Activated T-cell treated with anti-CD3 and anti-CD28 coated beads for 48 hours (primary cell): ENCODE measurements around the gene GPD1L.

ENCODE experiments used
- DNase-seq: peaks from one replicate; pipeline ENCODE4 v3.0.0-alpha.2; 2020; ENCODE audit warnings: low read depth

Gene GPD1L

GRCh38 chr3:32136703-32137102, 30.3 kb downstream of the GPD1L start:
- DNase-seq = no peak

- no peak for DNase-seq
Measured at GRCh38 chr3:32137870-32138269, 31.4 kb downstream of the GPD1L start.

- no peak for DNase-seq
Measured at GRCh38 chr3:32138545-32139104, 32.2 kb downstream of the GPD1L start.

GRCh38 chr3:32140943-32141342, 34.5 kb downstream of the GPD1L start:
- no peak for DNase-seq

DNA sequence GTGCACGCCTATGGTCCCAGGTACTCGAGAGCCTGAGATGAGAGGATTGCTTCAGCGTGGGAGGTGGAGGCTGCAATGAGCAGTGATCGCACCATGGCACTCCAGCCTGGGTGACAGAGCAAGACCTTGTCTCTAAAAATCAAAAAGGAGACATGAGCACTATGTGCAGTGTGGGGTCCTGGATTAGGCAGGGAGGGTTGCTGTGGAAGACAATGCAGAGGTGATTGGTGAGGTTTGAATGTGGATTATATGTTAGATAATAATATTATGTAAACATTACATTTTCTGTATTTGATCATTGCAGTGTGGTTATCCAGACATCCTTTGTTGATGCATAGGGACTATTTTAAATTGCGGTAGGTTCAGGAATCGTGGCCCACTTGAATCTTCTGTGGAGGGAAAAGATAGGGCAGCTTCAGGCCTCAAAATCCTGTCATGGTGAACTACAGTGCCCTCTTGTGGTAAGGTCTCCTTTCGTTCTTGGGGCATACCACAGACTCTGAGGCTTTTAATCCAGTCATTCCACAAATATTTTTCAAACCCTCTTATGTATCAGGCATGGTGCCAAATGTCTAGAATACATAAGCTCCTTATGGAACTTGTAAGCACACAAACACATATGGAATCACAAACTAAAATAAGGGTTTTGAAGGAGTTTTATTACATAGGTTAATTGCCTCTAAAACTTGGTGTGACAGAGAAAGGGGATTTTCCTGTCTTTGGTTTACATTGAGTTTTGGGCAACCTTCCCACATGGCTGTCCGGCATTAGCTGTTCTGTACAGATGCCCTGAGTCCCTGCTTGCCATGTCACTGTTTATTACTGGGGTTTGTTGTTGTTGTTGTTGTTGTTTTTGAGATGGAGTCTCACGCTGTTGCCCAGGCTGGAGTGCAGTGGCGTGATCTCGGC, 37.7 kb downstream of the GPD1L start:
- peak; percentile 7 for DNase-seq

GRCh38 chr3:32146746-32147211, 40.4 kb downstream of the GPD1L start:
- DNase-seq = no peak

DNA sequence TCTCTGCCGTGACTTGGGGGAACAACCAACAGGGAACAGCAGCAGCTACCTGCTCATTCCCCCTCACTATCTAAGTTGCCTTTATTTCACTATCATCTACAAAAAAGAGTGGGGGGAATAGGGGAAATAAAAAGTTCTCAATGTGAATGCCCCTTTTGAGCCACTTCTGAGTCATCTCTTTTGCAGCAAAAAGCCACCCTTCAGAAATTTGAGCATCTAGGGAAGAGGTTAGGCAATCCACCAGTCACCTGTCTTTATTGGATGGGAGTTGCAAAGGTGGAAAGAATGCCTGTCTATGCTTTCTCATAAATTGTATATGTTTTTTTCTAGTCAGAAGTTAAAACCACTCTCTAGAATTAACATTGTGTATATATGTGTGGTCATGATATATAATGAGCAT, 41.1 kb downstream of the GPD1L start:
- DNase-seq = no peak

DNA sequence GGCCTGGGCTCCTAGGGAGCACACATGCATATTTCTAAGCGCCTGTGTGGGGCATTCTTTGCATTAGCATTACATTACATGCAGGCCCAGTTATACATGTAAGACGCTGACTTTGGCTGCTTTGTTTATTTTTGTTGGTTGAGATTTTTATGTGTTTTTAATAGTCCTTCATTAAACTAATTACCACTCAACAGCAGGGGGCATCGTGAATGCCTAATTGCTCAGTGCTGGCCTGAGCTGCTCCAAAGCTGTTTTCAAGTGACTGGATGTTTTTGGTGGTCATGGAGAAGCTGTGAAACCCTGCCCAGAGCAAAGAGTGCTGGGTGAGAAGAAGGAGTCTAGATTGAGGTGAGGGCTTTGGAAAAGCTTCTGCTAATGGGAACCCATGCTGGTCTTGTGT, 41.5 kb downstream of the GPD1L start:
- DNase-seq = no peak

DNA sequence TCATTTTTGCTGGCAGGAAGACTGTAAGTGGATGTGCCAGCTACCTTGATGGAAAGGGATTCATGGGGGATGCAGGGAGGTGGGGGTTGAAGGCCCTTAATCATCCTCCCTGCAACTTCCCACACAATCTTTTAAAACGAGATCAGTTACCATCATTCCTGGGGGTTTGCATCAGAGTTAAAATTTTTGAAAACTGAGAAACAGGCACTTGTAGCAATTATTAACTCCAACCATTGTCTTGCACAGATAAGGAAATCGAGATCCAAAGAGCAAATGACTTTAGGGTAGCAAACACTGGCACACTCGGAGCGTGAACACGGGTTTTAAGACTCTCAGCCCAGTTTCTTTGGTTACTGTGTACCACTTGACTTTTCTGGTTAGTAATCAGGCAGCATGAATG, 41.9 kb downstream of the GPD1L start:
- DNase-seq = no peak

GRCh38 chr3:32153414-32154204, 47.2 kb downstream of the GPD1L start:
- no peak for DNase-seq

DNA sequence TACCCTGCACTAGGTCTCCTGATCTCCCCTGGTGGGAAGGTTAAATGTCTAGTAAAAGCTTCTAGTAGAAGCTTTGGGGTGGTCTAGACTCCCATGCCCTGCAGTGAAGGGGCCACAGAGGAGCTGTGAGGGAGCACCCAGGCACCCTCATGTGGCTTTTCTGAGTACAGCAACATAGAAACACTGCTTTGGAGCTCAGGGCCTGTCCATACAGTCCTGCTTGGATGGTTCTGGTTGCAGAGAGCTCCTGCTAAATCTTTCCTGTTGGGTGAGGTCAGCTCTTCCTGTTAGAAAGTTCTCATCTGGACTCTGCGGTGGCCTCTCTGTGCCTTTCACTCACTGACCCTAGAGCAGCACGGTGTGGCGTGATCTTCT, 47.8 kb downstream of the GPD1L start:
- DNase-seq = no peak

DNA sequence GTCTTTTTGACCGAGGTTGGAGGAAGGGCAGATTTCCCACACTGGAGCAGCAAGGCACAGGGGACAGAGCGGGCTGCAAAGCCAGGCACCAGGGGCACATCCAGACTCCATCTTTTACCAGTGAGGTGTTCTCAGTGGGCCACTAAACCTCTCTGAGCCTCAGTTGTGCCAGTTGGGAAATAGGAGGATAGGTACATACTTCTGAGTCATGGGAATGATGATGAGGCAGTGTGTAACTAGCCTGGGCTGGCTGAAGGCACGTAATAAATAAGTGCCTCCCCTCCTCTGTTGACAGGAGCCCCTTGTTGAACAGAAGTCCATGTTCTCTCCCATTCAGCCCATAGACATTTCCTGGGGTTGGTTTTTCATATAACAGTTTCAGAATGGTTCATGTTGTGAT, 48.7 kb downstream of the GPD1L start:
- no peak for DNase-seq

DNA sequence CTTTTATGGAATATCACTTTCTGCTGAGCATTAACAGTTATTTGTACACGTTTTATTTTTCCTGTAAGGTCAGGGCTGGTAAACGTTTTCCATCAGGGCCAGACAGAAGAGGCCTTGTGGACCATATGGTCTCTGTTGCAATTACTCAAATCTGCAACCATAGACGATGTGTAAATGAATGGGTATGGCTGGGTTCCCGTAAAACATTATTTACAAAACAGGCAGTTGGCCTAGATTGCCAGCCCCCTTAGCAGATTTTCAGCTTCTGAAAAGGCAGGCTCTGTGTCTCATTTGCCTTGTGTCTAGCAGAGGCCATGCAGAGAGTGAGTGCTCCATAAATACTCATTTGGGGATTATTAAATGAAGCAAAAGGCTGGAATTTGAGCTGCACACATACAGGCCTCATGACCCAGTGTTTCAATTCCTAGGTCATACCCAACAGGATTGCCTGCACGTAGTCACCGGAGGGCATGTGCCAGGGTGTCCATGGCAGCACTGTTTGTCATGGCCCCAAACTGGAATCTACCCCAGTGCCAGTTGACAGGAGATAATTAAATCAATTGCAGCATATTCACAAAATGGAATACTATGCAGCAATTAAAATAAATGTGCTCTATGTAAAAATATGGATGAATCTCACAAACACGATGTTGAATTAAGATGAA, 51.3 kb downstream of the GPD1L start:
- DNase-seq = no peak

DNA sequence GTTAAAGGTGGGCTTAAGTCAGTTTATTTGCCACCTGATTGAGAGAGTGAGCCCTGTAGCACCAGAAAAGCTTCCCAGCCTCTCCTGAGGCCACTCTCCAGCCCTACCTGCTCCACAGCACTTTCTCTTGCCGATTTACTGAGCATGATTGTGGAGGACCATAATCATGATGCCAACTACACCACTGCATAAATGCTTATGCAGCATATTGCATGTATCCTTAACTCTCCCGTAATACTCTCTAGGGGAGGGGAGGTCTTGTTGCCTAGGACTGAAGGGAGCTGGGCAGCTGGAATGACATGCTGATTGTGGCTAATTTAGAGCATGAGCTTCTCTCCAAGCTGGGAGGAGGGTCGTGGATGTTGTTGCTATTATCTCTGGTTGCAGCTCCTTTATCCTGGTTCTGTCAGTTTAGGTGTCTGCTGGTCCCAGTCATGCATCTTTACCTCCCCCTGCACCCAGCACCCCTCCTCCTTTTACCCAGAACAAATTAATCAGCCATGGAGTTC, 54.3 kb downstream of the GPD1L start:
- no peak for DNase-seq

GRCh38 chr3:32165442-32165841, 59.0 kb downstream of the GPD1L start:
- DNase-seq = no peak

GRCh38 chr3:32166654-32167053, 60.2 kb downstream of the GPD1L start:
- no peak for DNase-seq

- no peak for DNase-seq
Measured at GRCh38 chr3:32172420-32172819, 66.0 kb downstream of the GPD1L start.

GRCh38 chr3:32175607-32176197, 69.3 kb downstream of the GPD1L start:
- DNase-seq = peak; percentile 12

- peak; percentile 25 for DNase-seq
Measured at GRCh38 chr3:32176989-32177701, 70.7 kb downstream of the GPD1L start.

DNA sequence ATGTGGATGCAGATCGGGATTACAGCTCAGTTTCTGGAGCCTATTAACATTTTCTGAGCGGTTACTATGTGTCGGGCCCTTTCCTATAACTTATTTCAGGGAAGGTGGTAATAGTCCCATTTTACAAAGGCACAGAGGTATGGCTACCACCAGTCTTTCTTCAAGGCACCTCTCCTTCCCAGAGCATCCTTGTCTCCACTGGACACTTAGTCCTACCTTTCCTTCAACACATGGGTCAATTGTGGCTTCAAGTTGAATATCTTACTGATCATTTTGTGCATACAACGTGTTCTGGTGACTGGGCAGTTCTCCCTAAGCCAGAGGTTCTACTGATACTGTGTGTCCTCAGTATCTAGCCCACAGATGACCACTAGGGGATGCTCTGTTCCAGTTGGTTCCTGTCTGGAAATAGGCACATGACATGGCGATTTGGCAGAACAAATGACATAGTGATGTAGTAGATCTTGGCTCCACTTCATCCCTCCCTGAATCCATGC, 71.3 kb downstream of the GPD1L start:
- DNase-seq = peak; percentile 27
